NAMALWA (cell line): ENCODE results near the gene ELMO3.

Source experiments
- DNase-seq: peaks from one replicate; pipeline ENCODE4 v3.0.0-alpha.2; 2015; ENCODE audit warnings: low spot score

ELMO3 gene

GRCh38 chr16:67163164-67163998, 35.5 kb upstream of the ELMO3 start:
- no peak for DNase-seq

GRCh38 chr16:67163999-67164558, 34.9 kb upstream of the ELMO3 start:
- no peak for DNase-seq

- no peak for DNase-seq
Measured at GRCh38 chr16:67164599-67165061, 34.3 kb upstream of the ELMO3 start, which contains the start of gene HSF4. TSS of gene HSF4 (plus strand) at chr16:67164745. CDS start at chr16:67164812, 67 bp downstream.

GRCh38 chr16:67165121-67166078, 33.5 kb upstream of the ELMO3 start:
- no peak for DNase-seq

GRCh38 chr16:67166110-67166547, 32.8 kb upstream of the ELMO3 start:
- no peak for DNase-seq

- peak; percentile 41 for DNase-seq
Measured at GRCh38 chr16:67166598-67167168, 32.2 kb upstream of the ELMO3 start.

GRCh38 chr16:67167588-67167987, 31.3 kb upstream of the ELMO3 start:
- DNase-seq, result no peak

- no peak for DNase-seq
Measured at GRCh38 chr16:67169011-67169451, 29.9 kb upstream of the ELMO3 start.

GRCh38 chr16:67169642-67170167, 29.2 kb upstream of the ELMO3 start:
- DNase-seq, result peak; percentile 63

GRCh38 chr16:67170168-67170948, 28.6 kb upstream of the ELMO3 start, which contains the start of gene NOL3:
TSS of gene NOL3 (plus strand) at chr16:67170538.
- no peak for DNase-seq

GRCh38 chr16:67170949-67171649, 27.8 kb upstream of the ELMO3 start:
- no peak for DNase-seq

GRCh38 chr16:67173323-67173722, 25.6 kb upstream of the ELMO3 start:
- no peak for DNase-seq

GRCh38 chr16:67173808-67174705, 24.9 kb upstream of the ELMO3 start:
- peak; percentile 63 for DNase-seq

- DNase-seq, result no peak
Measured at GRCh38 chr16:67174706-67175231, 24.2 kb upstream of the ELMO3 start.

- DNase-seq, result no peak
Measured at GRCh38 chr16:67176662-67177061, 22.3 kb upstream of the ELMO3 start.

- DNase-seq, result no peak
Measured at GRCh38 chr16:67177743-67178699, 20.9 kb upstream of the ELMO3 start.

- peak; percentile 53 for DNase-seq
Measured at GRCh38 chr16:67179421-67180080, 19.4 kb upstream of the ELMO3 start.
